Vagina (tissue), 2 donors: ENCODE measurements around the gene CALD1. TPM values are rescaled to one million over a fixed set of nuclear protein-coding genes. Genes with fewer than 3 reads are reported as not detected.

Source experiments
- DNase-seq, 2 donors: peaks; one replicate each; pipeline ENCODE4 v3.0.0-alpha.2; 2017; ENCODE audit errors: extremely low spot score in 2 of 2
- H3K27ac ChIP-seq: fragments of 200-600 bp; sonication (generic); one replicate; pipeline ENCODE4 v1.5.1; 2019
- H3K27me3 ChIP-seq: fragments of 200-600 bp; sonication (generic); one replicate; pipeline ENCODE4 v1.5.1; 2019
- H3K36me3 ChIP-seq, 2 donors: fragments of 200-600 bp; sonication (generic); one replicate each; pipeline ENCODE4 v1.5.1; 2017 to 2019
- H3K4me1 ChIP-seq: fragments of 200-600 bp; sonication (generic); one replicate; pipeline ENCODE4 v1.5.1; 2019
- H3K4me3 ChIP-seq, 2 donors: fragments of 200-600 bp; sonication (generic); 1 replicate in 1 of 2; 2 replicates in 1 of 2; pipeline ENCODE4 v1.5.1; 2016 to 2019
- H3K9me3 ChIP-seq: fragments of 200-600 bp; sonication (generic); one replicate; pipeline ENCODE4 v1.5.1; 2019
- CTCF ChIP-seq, 3 experiments: fragments of 450-650 bp in 2 of 3; fragments of 200-600 bp in 1 of 3; sonication (generic) in 1 of 3; IDR thresholded peaks; one replicate each; pipeline ENCODE4 v1.5.1; 2017 to 2019; ENCODE audit warnings: antibody characterized with exemption in 3 of 3, mild to moderate bottlenecking in 2 of 3, moderate library complexity in 2 of 3
- POLR2A ChIP-seq, 2 donors: fragments of 450-650 bp; IDR thresholded peaks; one replicate each; pipeline ENCODE4 v1.6.1; 2017; ENCODE audit warnings: antibody characterized with exemption in 2 of 2, mild to moderate bottlenecking in 2 of 2, moderate library complexity in 2 of 2
- POLR2AphosphoS5 ChIP-seq, 2 donors: sonication (generic); formaldehyde crosslinking; IDR thresholded peaks; one replicate each; pipeline ENCODE4 v1.9.0; 2017; ENCODE audit warnings: antibody characterized with exemption in 2 of 2, mild to moderate bottlenecking in 2 of 2, low read depth in 1 of 2; ENCODE audit not compliant: insufficient read depth in 1 of 2
- intact Hi-C: fragments of 100-400 bp; cut with DNase I; formaldehyde crosslinking; loops from one replicate; pipeline ENCODE4 v1.15.1; 2023
- total RNA-seq: library from RNA; depleted of rRNA; stranded (reverse); fragments of >200 nt; gene quantifications from one replicate; pipeline ENCODE4 v1.2.3, GENCODE V29; 2016

CALD1 gene
- total RNA-seq, 1 donor from 2014 or later: 343 TPM

GRCh38 chr7:134925766-134926165 lies 146.3 kb downstream of the CALD1 start:
- no peak overlapping the region for H3K4me3 ChIP-seq
- TF ChIP-seq POLR2A (IDR thresholded peaks at IDR 0.05): no peak
- TF ChIP-seq POLR2AphosphoS5 (IDR thresholded peaks at IDR 0.05; ENCODE audit: insufficient read depth in 1 of 2, low read depth in 1 of 2): no peak
- no peak for TF ChIP-seq CTCF (IDR thresholded peaks at IDR 0.05)
- intact Hi-C loops: no loop called here
- no peak for DNase-seq
- H3K9me3 ChIP-seq: no peaks in the 10 kb centered on the region
- H3K27me3 ChIP-seq: no peaks in the 10 kb centered on the region
- H3K27ac ChIP-seq: no peak overlapping the region
- no peaks in the 10 kb centered on the region for H3K4me1 ChIP-seq
- no peaks in the 10 kb centered on the region for H3K36me3 ChIP-seq

GRCh38 chr7:134926396-134926795 lies 147.0 kb downstream of the CALD1 start:
- H3K27ac ChIP-seq: no peak overlapping the region
- TF ChIP-seq POLR2AphosphoS5 (IDR thresholded peaks at IDR 0.05; ENCODE audit: insufficient read depth in 1 of 2, low read depth in 1 of 2) (no peak), CTCF (IDR thresholded peaks at IDR 0.05) (no peak), POLR2A (IDR thresholded peaks at IDR 0.05) (no peak)
- intact Hi-C loops: no loop called here

GRCh38 chr7:134927076-134927475 lies 147.6 kb downstream of the CALD1 start:
- Histone ChIP-seq H3K4me1 (peaks cover 6% of the 10 kb centered on the region), H3K9me3 (no peaks in the 10 kb centered on the region), H3K27me3 (no peaks in the 10 kb centered on the region), H3K27ac (no peak overlapping the region), H3K36me3 (no peaks in the 10 kb centered on the region), H3K4me3 (no peak overlapping the region)
- no peak for TF ChIP-seq POLR2A (IDR thresholded peaks at IDR 0.05)
- TF ChIP-seq CTCF (IDR thresholded peaks at IDR 0.05): no peak
- TF ChIP-seq POLR2AphosphoS5 (IDR thresholded peaks at IDR 0.05; ENCODE audit: insufficient read depth in 1 of 2, low read depth in 1 of 2): no peak
- intact Hi-C loops: no loop called here
- DNase-seq: no peak

More at GRCh38 chr7:134926396-134926795, 147.0 kb downstream of the CALD1 start:
- Histone ChIP-seq H3K27me3 (no peaks in the 10 kb centered on the region), H3K36me3 (no peaks in the 10 kb centered on the region), H3K4me1 (peaks cover 1% of the 10 kb centered on the region), H3K9me3 (no peaks in the 10 kb centered on the region), H3K4me3 (no peak overlapping the region)
- DNase-seq: no peak

GRCh38 chr7:134927723-134928122 lies 148.3 kb downstream of the CALD1 start:
- DNase-seq: no peak
- H3K4me1 ChIP-seq: peaks cover 6% of the 10 kb centered on the region
- intact Hi-C loops: no loop called here
- TF ChIP-seq POLR2A (IDR thresholded peaks at IDR 0.05) (no peak), POLR2AphosphoS5 (IDR thresholded peaks at IDR 0.05; ENCODE audit: insufficient read depth in 1 of 2, low read depth in 1 of 2) (no peak)
- H3K27ac ChIP-seq: no peak overlapping the region
- H3K4me3 ChIP-seq: no peak overlapping the region
- no peaks in the 10 kb centered on the region for H3K36me3 ChIP-seq
- H3K27me3 ChIP-seq: no peaks in the 10 kb centered on the region
- no peaks in the 10 kb centered on the region for H3K9me3 ChIP-seq

- Histone ChIP-seq H3K4me1 (peaks cover 7% of the 10 kb centered on the region), H3K27ac (no peak overlapping the region)
- intact Hi-C loops: no loop called here
Measured at GRCh38 chr7:134928554-134928953, 149.1 kb downstream of the CALD1 start.

More at GRCh38 chr7:134928554-134928953, 149.1 kb downstream of the CALD1 start:
- H3K4me3 ChIP-seq: no peak overlapping the region
- H3K27me3 ChIP-seq: no peaks in the 10 kb centered on the region
- DNase-seq: no peak
- no peaks in the 10 kb centered on the region for H3K36me3 ChIP-seq
- H3K9me3 ChIP-seq: no peaks in the 10 kb centered on the region
- no peak for TF ChIP-seq POLR2AphosphoS5 (IDR thresholded peaks at IDR 0.05; ENCODE audit: insufficient read depth in 1 of 2, low read depth in 1 of 2)
- TF ChIP-seq POLR2A (IDR thresholded peaks at IDR 0.05): no peak
- no peak for TF ChIP-seq CTCF (IDR thresholded peaks at IDR 0.05)
